SK-N-SH treated with all-trans-retinoic acid at 6 μM for 48 hours (cell line): ENCODE measurements around the gene GRM7.

ENCODE experiments used
- OSR1 ChIP-seq: fragments of 250-450 bp; sonication (Bioruptor Pico); IDR thresholded peaks from 2 replicates; pipeline ENCODE4 v1.8.0; 2022; ENCODE audit warnings: moderate library complexity, mild to moderate bottlenecking, inconsistent platforms
- SNAI2 ChIP-seq: fragments of 250-450 bp; sonication (Bioruptor Pico); IDR thresholded peaks from 2 replicates; pipeline ENCODE4 v1.5.0; 2020; ENCODE audit warnings: mild to moderate bottlenecking, moderate library complexity
- ZFP3 ChIP-seq: fragments of 250-450 bp; sonication (Bioruptor Pico); IDR thresholded peaks from 2 replicates; pipeline ENCODE4 v1.5.0; 2020; ENCODE audit warnings: mild to moderate bottlenecking, moderate library complexity
- TF ChIP-seq, protein P1 (sequence below): fragments of 250-450 bp; sonication (Bioruptor Pico); IDR thresholded peaks from 2 replicates; pipeline ENCODE4 v1.8.0; 2020; ENCODE audit warnings: mild to moderate bottlenecking, moderate library complexity, borderline replicate concordance
- TF ChIP-seq, protein P2 (sequence below): fragments of 250-450 bp; sonication (Bioruptor Pico); IDR thresholded peaks from 2 replicates; pipeline ENCODE4 v1.5.1; 2020; ENCODE audit warnings: low read depth, mild to moderate bottlenecking, moderate library complexity
- TF ChIP-seq, protein P3 (sequence below): fragments of 250-450 bp; sonication (Bioruptor Pico); IDR thresholded peaks from 2 replicates; pipeline ENCODE4 v1.8.0; 2021; ENCODE audit warnings: low read depth, mild to moderate bottlenecking, moderate library complexity, borderline replicate concordance

DNA sequence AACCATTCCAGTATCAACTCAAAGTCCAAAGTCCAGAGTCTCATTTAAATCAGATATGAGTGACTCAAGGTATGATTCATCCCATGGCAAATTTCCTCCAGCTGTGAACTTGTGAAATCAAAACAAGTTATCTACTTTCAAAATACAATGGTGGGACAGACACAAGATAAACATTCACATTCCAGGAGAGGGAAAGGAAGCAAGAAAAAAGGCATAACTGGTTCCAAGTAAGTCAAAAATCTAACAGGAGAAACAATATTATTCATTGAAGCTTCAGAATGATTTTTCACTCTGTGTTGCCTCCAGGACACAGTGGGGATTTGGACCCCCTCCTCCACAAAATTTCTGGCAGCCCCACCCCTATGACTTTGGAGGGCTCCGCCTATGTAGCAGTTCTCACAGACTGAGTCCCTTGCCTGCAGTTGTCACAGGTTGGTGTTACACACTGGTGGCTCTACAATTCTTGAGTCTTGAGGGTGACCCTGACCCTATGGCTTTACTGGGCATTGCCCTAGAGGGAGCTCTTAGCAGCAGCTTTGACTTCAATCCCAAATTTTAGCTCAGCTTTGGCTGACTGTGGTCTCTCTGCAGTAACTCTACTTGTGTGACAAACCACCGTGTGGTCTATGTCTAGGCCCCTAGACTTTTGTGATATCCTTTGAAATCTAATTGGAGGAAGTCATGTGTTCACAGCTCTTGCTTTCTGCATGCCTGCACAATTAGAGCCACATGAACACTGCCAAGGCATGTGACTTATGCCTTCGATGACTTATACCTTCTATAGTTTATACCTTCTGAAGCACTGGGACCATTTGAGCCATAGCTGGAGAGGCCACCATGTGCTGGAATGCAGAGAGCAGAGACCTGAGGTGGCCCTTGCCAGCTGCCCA lies 644.2 kb downstream of the GRM7 start:
- TF ChIP-seq, protein P1, sequence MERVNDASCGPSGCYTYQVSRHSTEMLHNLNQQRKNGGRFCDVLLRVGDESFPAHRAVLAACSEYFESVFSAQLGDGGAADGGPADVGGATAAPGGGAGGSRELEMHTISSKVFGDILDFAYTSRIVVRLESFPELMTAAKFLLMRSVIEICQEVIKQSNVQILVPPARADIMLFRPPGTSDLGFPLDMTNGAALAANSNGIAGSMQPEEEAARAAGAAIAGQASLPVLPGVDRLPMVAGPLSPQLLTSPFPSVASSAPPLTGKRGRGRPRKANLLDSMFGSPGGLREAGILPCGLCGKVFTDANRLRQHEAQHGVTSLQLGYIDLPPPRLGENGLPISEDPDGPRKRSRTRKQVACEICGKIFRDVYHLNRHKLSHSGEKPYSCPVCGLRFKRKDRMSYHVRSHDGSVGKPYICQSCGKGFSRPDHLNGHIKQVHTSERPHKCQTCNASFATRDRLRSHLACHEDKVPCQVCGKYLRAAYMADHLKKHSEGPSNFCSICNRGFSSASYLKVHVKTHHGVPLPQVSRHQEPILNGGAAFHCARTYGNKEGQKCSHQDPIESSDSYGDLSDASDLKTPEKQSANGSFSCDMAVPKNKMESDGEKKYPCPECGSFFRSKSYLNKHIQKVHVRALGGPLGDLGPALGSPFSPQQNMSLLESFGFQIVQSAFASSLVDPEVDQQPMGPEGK (CRISPR knock-in tag) = no peak; the same call in 1 of the 2 replicates
- TF ChIP-seq, protein P2, sequence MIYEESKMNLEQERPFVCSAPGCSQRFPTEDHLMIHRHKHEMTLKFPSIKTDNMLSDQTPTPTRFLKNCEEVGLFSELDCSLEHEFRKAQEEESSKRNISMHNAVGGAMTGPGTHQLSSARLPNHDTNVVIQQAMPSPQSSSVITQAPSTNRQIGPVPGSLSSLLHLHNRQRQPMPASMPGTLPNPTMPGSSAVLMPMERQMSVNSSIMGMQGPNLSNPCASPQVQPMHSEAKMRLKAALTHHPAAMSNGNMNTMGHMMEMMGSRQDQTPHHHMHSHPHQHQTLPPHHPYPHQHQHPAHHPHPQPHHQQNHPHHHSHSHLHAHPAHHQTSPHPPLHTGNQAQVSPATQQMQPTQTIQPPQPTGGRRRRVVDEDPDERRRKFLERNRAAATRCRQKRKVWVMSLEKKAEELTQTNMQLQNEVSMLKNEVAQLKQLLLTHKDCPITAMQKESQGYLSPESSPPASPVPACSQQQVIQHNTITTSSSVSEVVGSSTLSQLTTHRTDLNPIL (CRISPR knock-in tag) = no peak
- TF ChIP-seq SNAI2 (CRISPR knock-in tag) (no peak), OSR1 (CRISPR knock-in tag) (no peak), ZFP3 (CRISPR knock-in tag) (no peak)
- TF ChIP-seq, protein P3, sequence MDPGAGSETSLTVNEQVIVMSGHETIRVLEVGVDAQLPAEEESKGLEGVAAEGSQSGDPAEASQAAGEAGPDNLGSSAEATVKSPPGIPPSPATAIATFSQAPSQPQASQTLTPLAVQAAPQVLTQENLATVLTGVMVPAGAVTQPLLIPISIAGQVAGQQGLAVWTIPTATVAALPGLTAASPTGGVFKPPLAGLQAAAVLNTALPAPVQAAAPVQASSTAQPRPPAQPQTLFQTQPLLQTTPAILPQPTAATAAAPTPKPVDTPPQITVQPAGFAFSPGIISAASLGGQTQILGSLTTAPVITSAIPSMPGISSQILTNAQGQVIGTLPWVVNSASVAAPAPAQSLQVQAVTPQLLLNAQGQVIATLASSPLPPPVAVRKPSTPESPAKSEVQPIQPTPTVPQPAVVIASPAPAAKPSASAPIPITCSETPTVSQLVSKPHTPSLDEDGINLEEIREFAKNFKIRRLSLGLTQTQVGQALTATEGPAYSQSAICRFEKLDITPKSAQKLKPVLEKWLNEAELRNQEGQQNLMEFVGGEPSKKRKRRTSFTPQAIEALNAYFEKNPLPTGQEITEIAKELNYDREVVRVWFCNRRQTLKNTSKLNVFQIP = no peak
